Ishikawa (cell line): ENCODE measurements around the gene TOGARAM1.

Experiments used
- RAD21 ChIP-seq: IDR thresholded peaks from 2 replicates; pipeline ENCODE4 v1.6.1; 2012; ENCODE audit warnings: low read depth
- REST ChIP-seq: IDR thresholded peaks from 2 replicates; pipeline ENCODE4 v1.6.1; 2012; ENCODE audit warnings: low read depth, mild to moderate bottlenecking
- TCF12 ChIP-seq: IDR thresholded peaks from 2 replicates; pipeline ENCODE4 v1.6.1; 2012; ENCODE audit warnings: low read depth

GRCh38 chr14:45123271-45123670 lies 161.3 kb downstream of the TOGARAM1 start:
- TF ChIP-seq REST = no peak
- TF ChIP-seq RAD21 = no peak
- no peak for TF ChIP-seq TCF12
